GM21423 (cell line): ENCODE results near the gene ASZ1.
A peak's percentile ranks its signal among the peaks of the same experiment; 100 is the strongest.
"Not testable (repeated sequence)": the region's sequence is repeated elsewhere in the genome, so short reads cannot be mapped to it uniquely, and the experiment has no call there.

ENCODE experiments used
- ATAC-seq: cut with Tn5 transposase; IDR thresholded peaks from one replicate; pipeline ENCODE4 v1.9.1; 2021; ENCODE audit warnings: mild to moderate bottlenecking, moderate library complexity; ENCODE audit not compliant: unreplicated experiment

ASZ1 gene

GRCh38 chr7:117427258-117427701 lies at the start of gene ASZ1:
Gene ASZ1, minus strand, starts transcription at chr7:117427493. Its CDS starts 33 bp downstream, at chr7:117427460.
- no peak for ATAC-seq

- no peak for ATAC-seq
These were observed 49.4 kb upstream of the ASZ1 start for GRCh38 chr7:117476557-117477215.

GRCh38 chr7:117472335-117472734 lies 45.0 kb upstream of the ASZ1 start:
- ATAC-seq, result no peak

- no peak for ATAC-seq
These were observed 43.5 kb upstream of the ASZ1 start for GRCh38 chr7:117470777-117471176.

GRCh38 chr7:117468174-117468573 lies 40.9 kb upstream of the ASZ1 start:
- no peak for ATAC-seq

GRCh38 chr7:117460815-117461214 lies 33.5 kb upstream of the ASZ1 start:
- ATAC-seq, result not testable (repeated sequence)

- no peak for ATAC-seq
These were observed 32.4 kb upstream of the ASZ1 start for GRCh38 chr7:117459735-117460134.

- no peak for ATAC-seq
These were observed 31.8 kb upstream of the ASZ1 start for GRCh38 chr7:117458977-117459583.

- ATAC-seq, result no peak
These were observed 21.4 kb upstream of the ASZ1 start for GRCh38 chr7:117448655-117449054.

- no peak for ATAC-seq
These were observed 19.0 kb upstream of the ASZ1 start for GRCh38 chr7:117446220-117446815.

GRCh38 chr7:117445206-117445605 lies 17.9 kb upstream of the ASZ1 start:
- ATAC-seq, result no peak

- no peak for ATAC-seq
These were observed 17.4 kb upstream of the ASZ1 start for GRCh38 chr7:117444646-117445045.

- peak; percentile 96 for ATAC-seq
These were observed 8.3 kb upstream of the ASZ1 start for GRCh38 chr7:117435475-117436043.

GRCh38 chr7:117424090-117424829 lies 3.0 kb downstream of the ASZ1 start:
- ATAC-seq, result peak; percentile 48

- ATAC-seq, result not testable (repeated sequence)
These were observed 12.7 kb downstream of the ASZ1 start for GRCh38 chr7:117414591-117414990.

- no peak for ATAC-seq
These were observed 14.2 kb downstream of the ASZ1 start for GRCh38 chr7:117412946-117413559.

GRCh38 chr7:117412390-117412789 lies 14.9 kb downstream of the ASZ1 start:
- ATAC-seq, result no peak

- no peak for ATAC-seq
These were observed 15.8 kb downstream of the ASZ1 start for GRCh38 chr7:117411539-117411938.

GRCh38 chr7:117408831-117409230 lies 18.5 kb downstream of the ASZ1 start:
- no peak for ATAC-seq

GRCh38 chr7:117405519-117405918 lies 21.8 kb downstream of the ASZ1 start:
- no peak for ATAC-seq

GRCh38 chr7:117403737-117404136 lies 23.6 kb downstream of the ASZ1 start:
- no peak for ATAC-seq
